Gastrocnemius medialis (tissue), 4 donors: Measurements from ENCODE around the gene ASXL1.

ENCODE experiments used
- POLR2A ChIP-seq, 2 donors: fragments of 450-650 bp; IDR thresholded peaks; one replicate each; pipeline ENCODE4 v1.6.1; 2017; ENCODE audit warnings: antibody characterized with exemption in 2 of 2, mild to moderate bottlenecking in 2 of 2, moderate library complexity in 2 of 2
- TF ChIP-seq, protein P1 (sequence below), 5 experiments: fragments of 450-650 bp in 3 of 5; fragments of 200-600 bp in 2 of 5; sonication (generic) in 2 of 5; IDR thresholded peaks in 4 of 5; conservative IDR thresholded peaks in 1 of 5; 1 replicate in 4 of 5; 2 replicates in 1 of 5; pipeline ENCODE4 v1.5.1; 2016 to 2019; ENCODE audit warnings: antibody characterized with exemption in 5 of 5, mild to moderate bottlenecking in 3 of 5, moderate library complexity in 3 of 5

- TF ChIP-seq POLR2A (IDR thresholded peaks at IDR 0.05), result no peak
- TF ChIP-seq, protein P1, sequence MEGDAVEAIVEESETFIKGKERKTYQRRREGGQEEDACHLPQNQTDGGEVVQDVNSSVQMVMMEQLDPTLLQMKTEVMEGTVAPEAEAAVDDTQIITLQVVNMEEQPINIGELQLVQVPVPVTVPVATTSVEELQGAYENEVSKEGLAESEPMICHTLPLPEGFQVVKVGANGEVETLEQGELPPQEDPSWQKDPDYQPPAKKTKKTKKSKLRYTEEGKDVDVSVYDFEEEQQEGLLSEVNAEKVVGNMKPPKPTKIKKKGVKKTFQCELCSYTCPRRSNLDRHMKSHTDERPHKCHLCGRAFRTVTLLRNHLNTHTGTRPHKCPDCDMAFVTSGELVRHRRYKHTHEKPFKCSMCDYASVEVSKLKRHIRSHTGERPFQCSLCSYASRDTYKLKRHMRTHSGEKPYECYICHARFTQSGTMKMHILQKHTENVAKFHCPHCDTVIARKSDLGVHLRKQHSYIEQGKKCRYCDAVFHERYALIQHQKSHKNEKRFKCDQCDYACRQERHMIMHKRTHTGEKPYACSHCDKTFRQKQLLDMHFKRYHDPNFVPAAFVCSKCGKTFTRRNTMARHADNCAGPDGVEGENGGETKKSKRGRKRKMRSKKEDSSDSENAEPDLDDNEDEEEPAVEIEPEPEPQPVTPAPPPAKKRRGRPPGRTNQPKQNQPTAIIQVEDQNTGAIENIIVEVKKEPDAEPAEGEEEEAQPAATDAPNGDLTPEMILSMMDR (IDR thresholded peaks at IDR 0.05 in 4 of 5, conservative IDR thresholded peaks at IDR 0.05 in 1 of 5), result no peak
These were observed 125.5 kb downstream of the ASXL1 start for GRCh38 chr20:32483351-32484224.
